Colonic mucosa (tissue), 4 donors: ENCODE measurements around the gene TRIM32. TPM values are rescaled to one million over a fixed set of nuclear protein-coding genes. Genes with fewer than 3 reads are reported as not detected.

ENCODE experiments used
- DNase-seq: peaks from one replicate; pipeline ENCODE4 v3.0.0-alpha.2; 2020
- H3K27ac ChIP-seq: fragments of 200-600 bp; one replicate; pipeline ENCODE4 v1.8.0; 2021
- H3K27me3 ChIP-seq: fragments of 200-600 bp; one replicate; pipeline ENCODE4 v1.8.0; 2021
- H3K36me3 ChIP-seq: fragments of 200-600 bp; one replicate; pipeline ENCODE4 v1.8.0; 2021
- H3K4me1 ChIP-seq: fragments of 200-600 bp; one replicate; pipeline ENCODE4 v1.8.0; 2021; ENCODE audit warnings: mild to moderate bottlenecking
- H3K4me3 ChIP-seq: fragments of 200-600 bp; one replicate; pipeline ENCODE4 v1.8.0; 2021
- H3K9ac ChIP-seq, 2 donors: one replicate each; pipeline ENCODE4 v1.7.0; 2013; ENCODE audit warnings: control low read depth in 2 of 2, low read depth in 2 of 2, low read length in 2 of 2
- H3K9me3 ChIP-seq: fragments of 200-600 bp; one replicate; pipeline ENCODE4 v1.8.0; 2021
- intact Hi-C: fragments of 100-400 bp; cut with DNase I; formaldehyde crosslinking; loops from one replicate; pipeline ENCODE4 v1.14.1; 2022
- total RNA-seq, 2 donors: library from RNA; stranded (reverse); fragmentation: NEBNext Ultra II Directional in 1 of 2; extraction: Animal tissue kit (Norgen Biotek cat#: 25700) in 1 of 2; gene quantifications; one replicate each; pipeline ENCODE4 v1.2.1, GENCODE V29; 2021
- TF ChIP-seq, protein P1 (sequence below): fragments of 200-600 bp; IDR thresholded peaks from one replicate; pipeline ENCODE4 v1.8.0; 2022; ENCODE audit warnings: antibody characterized with exemption, mild to moderate bottlenecking
- donor health status: healthy.
- donor health status: DM: no; HTN: no; CAD: no.
- donor health status: DM: no; HTN: no; CAD: no.

Gene TRIM32
- total RNA-seq, 2 donors from 2014 or later = 17.1 to 17.2 TPM

DNA sequence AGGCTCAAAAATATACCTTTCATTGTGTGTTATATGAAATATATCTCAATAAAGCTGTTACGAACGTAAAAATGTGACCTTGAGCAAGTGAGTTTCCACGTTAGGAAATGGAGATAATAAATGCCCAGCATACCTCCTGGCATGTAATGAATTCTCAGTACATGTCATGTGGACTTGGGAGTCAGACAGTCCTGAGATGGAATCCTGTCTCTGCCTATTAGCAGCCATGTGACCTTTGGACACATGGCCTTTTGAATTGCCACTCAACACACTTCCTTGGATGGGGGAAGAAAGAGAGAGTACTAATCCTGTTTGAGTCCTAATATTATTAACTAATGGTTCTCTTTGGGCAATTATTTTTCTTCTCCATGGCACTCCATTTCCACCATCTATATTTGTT lies 25.7 kb downstream of the TRIM32 start:
- Histone ChIP-seq H3K36me3 (no peaks in the 10 kb centered on the region), H3K27ac (no peak overlapping the region), H3K27me3 (no peaks in the 10 kb centered on the region), H3K4me3 (no peak overlapping the region), H3K9ac (no peak overlapping the region), H3K9me3 (no peaks in the 10 kb centered on the region), H3K4me1 (no peaks in the 10 kb centered on the region)
- TF ChIP-seq, protein P1, sequence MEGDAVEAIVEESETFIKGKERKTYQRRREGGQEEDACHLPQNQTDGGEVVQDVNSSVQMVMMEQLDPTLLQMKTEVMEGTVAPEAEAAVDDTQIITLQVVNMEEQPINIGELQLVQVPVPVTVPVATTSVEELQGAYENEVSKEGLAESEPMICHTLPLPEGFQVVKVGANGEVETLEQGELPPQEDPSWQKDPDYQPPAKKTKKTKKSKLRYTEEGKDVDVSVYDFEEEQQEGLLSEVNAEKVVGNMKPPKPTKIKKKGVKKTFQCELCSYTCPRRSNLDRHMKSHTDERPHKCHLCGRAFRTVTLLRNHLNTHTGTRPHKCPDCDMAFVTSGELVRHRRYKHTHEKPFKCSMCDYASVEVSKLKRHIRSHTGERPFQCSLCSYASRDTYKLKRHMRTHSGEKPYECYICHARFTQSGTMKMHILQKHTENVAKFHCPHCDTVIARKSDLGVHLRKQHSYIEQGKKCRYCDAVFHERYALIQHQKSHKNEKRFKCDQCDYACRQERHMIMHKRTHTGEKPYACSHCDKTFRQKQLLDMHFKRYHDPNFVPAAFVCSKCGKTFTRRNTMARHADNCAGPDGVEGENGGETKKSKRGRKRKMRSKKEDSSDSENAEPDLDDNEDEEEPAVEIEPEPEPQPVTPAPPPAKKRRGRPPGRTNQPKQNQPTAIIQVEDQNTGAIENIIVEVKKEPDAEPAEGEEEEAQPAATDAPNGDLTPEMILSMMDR = no peak
- DNase-seq = no peak
- intact Hi-C loops = loop anchor here (10.0 kb wide), 1 partner anchor 62 kb away; no protein-coding TSS in a partner anchor

DNA sequence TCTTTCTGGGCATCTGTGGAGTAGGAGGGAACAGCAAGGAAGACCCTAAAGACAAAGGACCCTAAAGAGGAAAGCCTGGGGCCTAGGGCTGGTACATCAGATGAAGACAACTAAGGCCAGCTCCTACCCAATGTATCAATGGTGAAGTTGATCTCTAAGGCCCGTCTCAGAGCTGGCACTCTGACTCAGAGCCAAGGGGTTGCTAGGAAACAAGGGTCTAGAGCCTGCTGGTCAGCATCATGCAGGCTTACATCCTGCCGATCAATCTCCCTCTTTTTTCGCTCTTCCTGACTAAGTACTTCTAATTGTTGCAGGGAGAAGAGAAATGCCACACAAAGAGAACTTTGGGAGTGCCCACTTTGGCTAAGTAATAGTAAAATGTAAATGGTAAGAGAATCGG lies 26.2 kb downstream of the TRIM32 start:
- no peak overlapping the region for H3K4me3 ChIP-seq
- TF ChIP-seq, protein P1 = no peak
- no peak overlapping the region for H3K27ac ChIP-seq
- intact Hi-C loops = loop anchor here (10.0 kb wide), 1 partner anchor 62 kb away; no protein-coding TSS in a partner anchor
- H3K4me1 ChIP-seq = no peaks in the 10 kb centered on the region
- H3K9ac ChIP-seq = no peak overlapping the region
- DNase-seq = no peak
- no peaks in the 10 kb centered on the region for H3K9me3 ChIP-seq
- no peaks in the 10 kb centered on the region for H3K36me3 ChIP-seq
- H3K27me3 ChIP-seq = no peaks in the 10 kb centered on the region

DNA sequence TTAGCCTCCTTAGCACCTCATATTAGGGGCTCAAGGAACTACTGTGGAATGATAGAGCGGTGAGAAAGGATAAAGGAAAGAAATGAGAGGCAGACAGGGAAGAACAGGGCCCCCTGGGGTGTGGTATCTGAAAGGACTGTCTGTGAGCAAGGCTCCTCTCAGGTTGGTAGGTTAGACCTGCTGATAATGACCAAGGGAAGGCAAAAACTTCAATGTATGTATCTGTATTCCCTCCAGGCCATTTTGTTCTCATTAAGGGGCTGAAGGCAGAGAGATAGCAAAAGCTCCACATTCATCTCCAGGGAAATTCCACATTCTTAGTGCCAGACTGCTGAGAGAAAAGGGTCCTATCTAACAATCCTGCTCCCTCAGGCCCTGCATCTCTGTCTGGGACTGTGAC lies 28.6 kb downstream of the TRIM32 start:
- TF ChIP-seq, protein P1 = no peak
- no peak overlapping the region for H3K27ac ChIP-seq

DNA sequence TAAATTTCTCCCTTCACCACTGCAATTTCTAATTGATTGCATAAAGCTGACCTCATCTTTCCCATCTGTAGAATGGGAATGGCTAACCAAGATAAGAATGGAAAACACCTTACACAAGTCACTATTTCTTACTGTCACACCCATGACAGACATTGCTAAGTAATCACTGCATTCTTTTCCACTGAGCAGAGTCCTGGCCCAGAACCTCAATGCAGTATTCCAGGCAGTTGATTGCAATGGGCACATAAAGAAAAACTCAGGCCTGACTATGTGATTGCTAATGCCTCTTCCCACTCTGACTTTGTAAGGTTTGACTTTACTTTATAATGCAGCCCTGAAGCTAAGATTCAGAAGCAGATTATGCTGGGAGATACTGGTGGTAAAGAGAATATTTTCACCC lies 29.3 kb downstream of the TRIM32 start:
- TF ChIP-seq, protein P1 = no peak
- no peak overlapping the region for H3K9ac ChIP-seq
- H3K4me1 ChIP-seq = no peaks in the 10 kb centered on the region
- H3K9me3 ChIP-seq = no peaks in the 10 kb centered on the region
- H3K4me3 ChIP-seq = no peak overlapping the region
- H3K27me3 ChIP-seq = no peaks in the 10 kb centered on the region
- DNase-seq = no peak
- no peaks in the 10 kb centered on the region for H3K36me3 ChIP-seq
- intact Hi-C loops = loop anchor here (10.0 kb wide), 1 partner anchor 58 kb away; no protein-coding TSS in a partner anchor
- H3K27ac ChIP-seq = no peak overlapping the region

More for the DNA sequence above, 28.6 kb downstream of the TRIM32 start:
- no peak overlapping the region for H3K9ac ChIP-seq
- H3K9me3 ChIP-seq = no peaks in the 10 kb centered on the region
- H3K4me3 ChIP-seq = no peak overlapping the region
- H3K27me3 ChIP-seq = no peaks in the 10 kb centered on the region
- no peak for DNase-seq
- H3K4me1 ChIP-seq = no peaks in the 10 kb centered on the region
- H3K36me3 ChIP-seq = no peaks in the 10 kb centered on the region
- intact Hi-C loops = loop anchor here (10.0 kb wide), 1 partner anchor 59 kb away; no protein-coding TSS in a partner anchor

DNA sequence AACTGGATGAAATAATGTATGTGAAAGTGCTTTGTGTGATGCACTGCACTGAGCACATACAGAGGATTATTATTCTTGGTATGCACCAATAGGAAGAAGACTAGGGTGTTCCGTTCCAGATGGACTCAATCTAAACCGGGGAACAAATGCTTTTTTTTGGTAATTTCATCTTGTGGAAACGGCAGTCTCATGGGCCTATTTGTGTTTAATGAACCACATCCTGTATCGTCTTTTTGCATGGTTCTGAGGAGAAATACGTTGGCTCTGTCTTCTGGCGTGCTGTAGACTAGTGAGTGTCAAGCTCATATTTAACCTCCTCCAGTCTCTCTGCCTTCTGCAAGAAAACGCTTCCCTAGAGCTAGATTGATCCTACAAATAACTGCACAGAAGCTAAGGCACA lies 30.0 kb downstream of the TRIM32 start:
- no peak for DNase-seq
- intact Hi-C loops = loop anchor here (10.0 kb wide), 1 partner anchor 58 kb away; no protein-coding TSS in a partner anchor
- Histone ChIP-seq H3K27me3 (no peaks in the 10 kb centered on the region), H3K36me3 (no peaks in the 10 kb centered on the region), H3K9me3 (no peaks in the 10 kb centered on the region), H3K4me3 (no peak overlapping the region), H3K4me1 (no peaks in the 10 kb centered on the region), H3K9ac (no peak overlapping the region), H3K27ac (no peak overlapping the region)
- TF ChIP-seq, protein P1 = no peak
